22Rv1 (cell line): Measurements from ENCODE around the gene LRRC45.

Source experiments
- H3K27ac ChIP-seq: fragments of 450-650 bp; 2 replicates; pipeline ENCODE4 v1.5.1; 2017
- CTCF ChIP-seq: fragments of 450-650 bp; IDR thresholded peaks from 2 replicates; pipeline ENCODE4 v1.5.1; 2017; ENCODE audit warnings: mild to moderate bottlenecking
- ZFX ChIP-seq: fragments of 450-650 bp; IDR thresholded peaks from 2 replicates; pipeline ENCODE4 v1.6.1; 2017; ENCODE audit warnings: antibody characterized with exemption, borderline replicate concordance

LRRC45 gene

GRCh38 chr17:82000803-82001570 lies 22.1 kb upstream of the LRRC45 start:
- TF ChIP-seq CTCF = no peak
- no peak for TF ChIP-seq ZFX
- H3K27ac ChIP-seq = no peak overlapping the region

- no peak overlapping the region for H3K27ac ChIP-seq
- no peak for TF ChIP-seq ZFX
- no peak for TF ChIP-seq CTCF
Observed at GRCh38 chr17:82001571-82002056, 21.5 kb upstream of the LRRC45 start.

- H3K27ac ChIP-seq = no peak overlapping the region
- TF ChIP-seq ZFX (no peak), CTCF (no peak)
Observed at GRCh38 chr17:82003411-82004381, 19.4 kb upstream of the LRRC45 start.

- H3K27ac ChIP-seq = no peak overlapping the region
- no peak for TF ChIP-seq CTCF
- no peak for TF ChIP-seq ZFX
Observed at GRCh38 chr17:82004517-82005455, 18.3 kb upstream of the LRRC45 start.

- no peak overlapping the region for H3K27ac ChIP-seq
- TF ChIP-seq CTCF (no peak), ZFX (no peak)
Observed at GRCh38 chr17:82005701-82006348, 17.3 kb upstream of the LRRC45 start.

- no peak overlapping the region for H3K27ac ChIP-seq
- TF ChIP-seq ZFX = no peak
- no peak for TF ChIP-seq CTCF
Observed at GRCh38 chr17:82006468-82007227, 16.5 kb upstream of the LRRC45 start.
